OCI-LY1 (cell line): ENCODE data around the gene PLCB4.

ENCODE experiments used
- H2AFZ ChIP-seq: fragments of 200-600 bp; sonication (generic), shearing (Covaris generic); 2 replicates; pipeline ENCODE4 v1.6.0; 2014; ENCODE audit warnings: antibody characterized with exemption, mild to moderate bottlenecking, low read length
- H3F3A ChIP-seq: fragments of 200-600 bp; sonication (generic), shearing (Covaris generic); 2 replicates; pipeline ENCODE4 v1.6.0; 2014; ENCODE audit warnings: mild to moderate bottlenecking, antibody characterized with exemption, low read length, moderate library complexity; ENCODE audit not compliant: insufficient read depth
- H3K27ac ChIP-seq: fragments of 200-600 bp; sonication (generic); 2 replicates; pipeline ENCODE4 v1.5.1; 2014; ENCODE audit warnings: low read length, mixed run types, mild to moderate bottlenecking, low read depth; ENCODE audit not compliant: poor library complexity, severe bottlenecking
- H3K27me3 ChIP-seq: fragments of 200-600 bp; sonication (generic); 2 replicates; pipeline ENCODE4 v1.6.0; 2014; ENCODE audit warnings: antibody characterized with exemption, mild to moderate bottlenecking, low read length, moderate library complexity; ENCODE audit not compliant: insufficient read depth
- H3K36me3 ChIP-seq: fragments of 200-600 bp; sonication (generic); 2 replicates; pipeline ENCODE4 v1.6.1; 2014; ENCODE audit warnings: mild to moderate bottlenecking, antibody characterized with exemption, low read length, moderate library complexity, mixed read lengths; ENCODE audit not compliant: insufficient read depth
- H3K4me1 ChIP-seq: fragments of 200-600 bp; sonication (generic); 2 replicates; pipeline ENCODE4 v1.5.1; 2014; ENCODE audit warnings: mild to moderate bottlenecking, low read length, moderate library complexity; ENCODE audit not compliant: insufficient read depth, severe bottlenecking
- H3K4me2 ChIP-seq: fragments of 200-600 bp; sonication (generic), shearing (Covaris generic); 2 replicates; pipeline ENCODE4 v1.6.1; 2014; ENCODE audit warnings: low read length
- H3K4me3 ChIP-seq: fragments of 200-600 bp; sonication (generic); 2 replicates; pipeline ENCODE4 v1.5.1; 2014; ENCODE audit warnings: low read length, low read depth, mild to moderate bottlenecking, mixed read lengths; ENCODE audit not compliant: poor library complexity, severe bottlenecking
- H3K79me2 ChIP-seq: fragments of 200-600 bp; shearing (Covaris generic); 2 replicates; pipeline ENCODE4 v1.6.1; 2016; ENCODE audit warnings: mixed run types, low read length, mixed read lengths; ENCODE audit not compliant: insufficient read depth
- H3K9ac ChIP-seq: fragments of 200-600 bp; sonication (generic), shearing (Covaris generic); 2 replicates; pipeline ENCODE4 v1.6.1; 2014; ENCODE audit warnings: mild to moderate bottlenecking, low read length, mixed read lengths
- H3K9me2 ChIP-seq: fragments of 200-600 bp; sonication (generic), shearing (Covaris generic); 2 replicates; pipeline ENCODE4 v1.6.1; 2014; ENCODE audit warnings: low read depth, mild to moderate bottlenecking, low read length, mixed read lengths
- H3K9me3 ChIP-seq: fragments of 200-600 bp; shearing (Covaris generic); 2 replicates; pipeline ENCODE4 v1.6.1; 2014; ENCODE audit warnings: low read length, mixed read lengths
- H4K20me1 ChIP-seq: fragments of 200-600 bp; sonication (generic), shearing (Covaris generic); 2 replicates; pipeline ENCODE4 v1.6.0; 2016; ENCODE audit warnings: mild to moderate bottlenecking, low read length; ENCODE audit not compliant: insufficient read depth
- CTCF ChIP-seq: fragments of 200-600 bp; sonication (generic), shearing (Covaris generic); IDR thresholded peaks from 2 replicates; pipeline ENCODE4 v1.5.1; 2017; ENCODE audit warnings: mild to moderate bottlenecking, antibody characterized with exemption, low read length, moderate library complexity, mixed read lengths
- EZH2 ChIP-seq: fragments of 200-600 bp; sonication (generic), shearing (Covaris generic); IDR thresholded peaks from 2 replicates; pipeline ENCODE4 v1.8.0; 2017; ENCODE audit warnings: borderline replicate concordance, mixed run types, mild to moderate bottlenecking, antibody characterized with exemption, low read length, moderate library complexity, mixed read lengths

Gene PLCB4

DNA sequence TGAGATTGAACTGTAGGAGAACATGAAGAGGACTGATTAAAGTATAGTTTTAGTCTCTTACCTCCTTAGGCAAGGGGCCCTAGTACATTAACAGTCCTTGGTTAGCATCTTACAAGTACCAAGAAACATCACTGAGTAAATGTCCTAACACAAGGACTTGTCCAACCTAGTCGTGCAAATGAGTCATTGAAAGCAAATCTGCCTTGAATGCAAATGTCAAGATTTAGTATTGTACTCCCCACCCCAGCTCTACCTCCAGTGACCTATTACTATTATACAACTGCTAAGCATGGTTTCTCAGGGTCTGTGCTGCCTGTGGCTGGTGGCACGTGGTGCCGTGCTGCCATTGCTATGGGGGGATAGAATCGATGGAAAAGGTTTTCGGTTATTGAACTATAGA, 138.4 kb downstream of the PLCB4 start:
- Histone ChIP-seq H3K79me2 (no peaks in the 10 kb centered on the region), H2AFZ (no peak overlapping the region), H3K27ac (no peak overlapping the region), H4K20me1 (no peaks in the 10 kb centered on the region), H3K27me3 (no peaks in the 10 kb centered on the region), H3K9me3 (no peaks in the 10 kb centered on the region), H3K4me1 (no peaks in the 10 kb centered on the region), H3K9me2 (no peaks in the 10 kb centered on the region), H3K4me2 (no peak overlapping the region), H3F3A (no peaks in the 10 kb centered on the region), H3K4me3 (no peak overlapping the region), H3K9ac (no peak overlapping the region), H3K36me3 (no peaks in the 10 kb centered on the region)
- TF ChIP-seq CTCF (no peak), EZH2 (no peak)

- no peaks in the 10 kb centered on the region for H4K20me1 ChIP-seq
- H3K27me3 ChIP-seq: no peaks in the 10 kb centered on the region
- H3K9me3 ChIP-seq: no peaks in the 10 kb centered on the region
- H3K4me1 ChIP-seq: no peaks in the 10 kb centered on the region
- no peak overlapping the region for H3K27ac ChIP-seq
- H3K79me2 ChIP-seq: no peaks in the 10 kb centered on the region
- TF ChIP-seq CTCF: no peak
- TF ChIP-seq EZH2: no peak
- H3K4me3 ChIP-seq: no peak overlapping the region
- no peak overlapping the region for H2AFZ ChIP-seq
- H3K9ac ChIP-seq: no peak overlapping the region
- no peaks in the 10 kb centered on the region for H3F3A ChIP-seq
- no peak overlapping the region for H3K4me2 ChIP-seq
- no peaks in the 10 kb centered on the region for H3K36me3 ChIP-seq
- H3K9me2 ChIP-seq: no peaks in the 10 kb centered on the region
These were observed 141.5 kb downstream of the PLCB4 start for GRCh38 chr20:9210356-9210755.

- Histone ChIP-seq H3K27me3 (no peaks in the 10 kb centered on the region), H3K36me3 (no peaks in the 10 kb centered on the region), H3K4me2 (no peak overlapping the region), H2AFZ (no peak overlapping the region), H3K9me3 (no peaks in the 10 kb centered on the region), H3K9ac (no peak overlapping the region), H3K9me2 (no peaks in the 10 kb centered on the region), H4K20me1 (no peaks in the 10 kb centered on the region), H3K79me2 (no peaks in the 10 kb centered on the region), H3K27ac (no peak overlapping the region), H3F3A (no peaks in the 10 kb centered on the region), H3K4me1 (no peaks in the 10 kb centered on the region), H3K4me3 (no peak overlapping the region)
- TF ChIP-seq EZH2: no peak
- TF ChIP-seq CTCF: no peak
These were observed 142.3 kb downstream of the PLCB4 start for GRCh38 chr20:9211016-9211760.
